K562 (cell line): Measurements from ENCODE around the gene AKR1A1. TPM values are rescaled to one million over a fixed set of nuclear protein-coding genes. Genes with fewer than 3 reads are reported as not detected.
A peak's percentile ranks its signal among the peaks of the same experiment; 100 is the strongest.

Source experiments
- ATAC-seq: fragments of 200-7000 bp; cut with Tn5 transposase; 3 replicates; pipeline ENCODE4 v1.9.1; 2020; ENCODE audit warnings: moderate library complexity
- BruUV-seq: library from RNA; stranded (reverse); fragments of 400-500 nt; replicated peaks from 2 replicates; lab custom pipeline; 2021; lab: Mats Ljungman, UMichigan
- CTCF ChIA-PET: fragments of 300-600 bp; formaldehyde crosslinking; extraction: SDS; loops from one replicate; lab custom pipeline; 2021; ENCODE audit warnings: low intra/inter-chr PET ratio; lab: Yijun Ruan, JAX
- POLR2A ChIA-PET: fragments of 300-600, 350-650 bp; sonication (Branson Sonifier 250); formaldehyde crosslinking; extraction: SDS; loops from one replicate; lab custom pipeline; 2021; ENCODE audit warnings: antibody characterized with exemption, inconsistent platforms; lab: Yijun Ruan, JAX
- DNase-seq, 4 experiments: peaks; one replicate each; pipeline versions ENCODE4 v3.0.0 to v3.0.0-alpha.2; 2011 to 2018; ENCODE audit warnings: low spot score in 3 of 4, mixed read lengths in 3 of 4; ENCODE audit errors: extremely low read depth in 1 of 4
- FAIRE-seq: peaks from 2 replicates; lab custom pipeline; 2011; peaks lifted over from hg19 to GRCh38; lab: Jason Lieb, UNC
- H2AFZ ChIP-seq: 2 replicates; pipeline ENCODE4 v1.6.0; 2011; ENCODE audit warnings: low read depth, low read length, control low read depth, inconsistent platforms
- H3K27ac ChIP-seq: fragments of 200-600 bp; 3 replicates; pipeline ENCODE4 v1.8.0; 2011; ENCODE audit warnings: low read depth, mild to moderate bottlenecking, control low read depth, inconsistent platforms, low read length, moderate library complexity, mixed read lengths; ENCODE audit errors: extremely low read depth
- H3K27me3 ChIP-seq, 2 experiments: fragments of 300-600 bp in 1 of 2; 2 replicates in 1 of 2; 3 replicates in 1 of 2; pipeline versions ENCODE4 v1.6.0 to v1.8.0; 2011; ENCODE audit warnings: inconsistent platforms in 2 of 2, low read length in 2 of 2, mild to moderate bottlenecking in 1 of 2, mixed read lengths in 1 of 2, moderate library complexity in 1 of 2; ENCODE audit not compliant: control insufficient read depth in 2 of 2, insufficient read depth in 2 of 2
- H3K36me3 ChIP-seq: fragments of 300-600 bp; 3 replicates; pipeline ENCODE4 v1.8.0; 2011; ENCODE audit warnings: mild to moderate bottlenecking, low read length, inconsistent platforms; ENCODE audit not compliant: control insufficient read depth, insufficient read depth
- H3K4me1 ChIP-seq, 2 experiments: fragments of 200-600 bp in 1 of 2; replicated peaks in 1 of 2; 2 replicates in 1 of 2; 3 replicates in 1 of 2; pipeline versions ENCODE4 v1.5.1 to v1.8.0; 2011; ENCODE audit warnings: inconsistent platforms in 2 of 2, low read length in 2 of 2, mild to moderate bottlenecking in 1 of 2, mixed read lengths in 1 of 2, moderate library complexity in 1 of 2; ENCODE audit not compliant: control insufficient read depth in 2 of 2, insufficient read depth in 2 of 2
- H3K4me2 ChIP-seq: 2 replicates; pipeline ENCODE4 v1.6.1; 2011; ENCODE audit warnings: low read length, control low read depth, inconsistent platforms, mixed read lengths; ENCODE audit not compliant: insufficient read depth
- H3K4me3 ChIP-seq: fragments of 200-600 bp; sonication (generic), shearing (Covaris generic); 2 replicates; pipeline ENCODE4 v1.5.1; 2016; ENCODE audit warnings: control low read depth, inconsistent platforms
- H3K79me2 ChIP-seq: fragments of 200-600 bp; 3 replicates; pipeline ENCODE4 v1.8.0; 2011; ENCODE audit warnings: low read length, inconsistent platforms; ENCODE audit not compliant: control insufficient read depth, insufficient read depth
- H3K9ac ChIP-seq, 2 experiments: 2 replicates each; pipeline versions ENCODE4 v1.6.0 to v1.6.1; 2011; ENCODE audit warnings: low read depth in 2 of 2, low read length in 2 of 2, control low read depth in 1 of 2, inconsistent platforms in 1 of 2, mild to moderate bottlenecking in 1 of 2, mixed read lengths in 1 of 2; ENCODE audit not compliant: insufficient read depth in 1 of 2
- H3K9me1 ChIP-seq: one replicate; pipeline ENCODE4 v1.6.0; 2011; ENCODE audit warnings: inconsistent platforms, mild to moderate bottlenecking, low read length, moderate library complexity; ENCODE audit not compliant: control insufficient read depth, insufficient read depth
- H3K9me3 ChIP-seq: replicated peaks from 2 replicates; pipeline ENCODE4 v1.5.1; 2011; ENCODE audit warnings: low read depth, low read length, inconsistent platforms; ENCODE audit not compliant: control insufficient read depth, insufficient read depth
- H4K20me1 ChIP-seq: replicated peaks from 2 replicates; pipeline ENCODE4 v1.6.1; 2011; ENCODE audit warnings: low read length, inconsistent platforms, mixed read lengths; ENCODE audit not compliant: control insufficient read depth, insufficient read depth
- ELF1 ChIP-seq: fragments of 200-800 bp; sonication (Bioruptor generic); IDR thresholded peaks from 2 replicates; pipeline ENCODE4 v1.6.1; 2016; ENCODE audit warnings: missing genetic modification characterization, missing compliant biosample characterization
- PRDM10 ChIP-seq: fragments of 450-650 bp; IDR thresholded peaks from 2 replicates; pipeline ENCODE4 v1.6.1; 2018; ENCODE audit not compliant: partially characterized antibody
- WGBS: fragments of 100-300 bp; shearing (Covaris generic); methylation state at CpG from one replicate; pipeline ENCODE4 v1.1.6; 2016; ENCODE audit warnings: low coverage, mixed read lengths; ENCODE audit not compliant: insufficient coverage; ENCODE audit errors: missing lambda C conversion rate; 5-methylcytosine and 5-hydroxymethylcytosine counted together
- in situ Hi-C: fragments of 300-500 bp; cut with MboI; formaldehyde crosslinking; loops from 4 replicates; pipeline ENCODE4 v1.15.0; 2018; ENCODE audit warnings: inconsistent platforms, mixed read lengths
- intact Hi-C: fragments of 100-400 bp; cut with micrococcal nuclease; formaldehyde crosslinking; loops from 2 replicates; pipeline ENCODE4 v1.14.2; 2022
- polyA plus RNA-seq, 8 experiments: library from polyadenylated mRNA; depleted of rRNA in 4 of 8; stranded (reverse) in 5 of 8; unstranded in 3 of 8; fragments of >200 nt; fragmentation: Nextera tagmentation in 2 of 8; fragmentation: Illumina TruSeq in 1 of 8; extraction: Ambion mirVana in 2 of 8; extraction: Trizol in 1 of 8; gene quantifications; 2 replicates each; pipeline versions ENCODE4 v1.2.1 to v1.2.3, GENCODE V29; 2011 to 2014; ENCODE audit warnings: inconsistent platforms in 1 of 8, missing spikeins in 1 of 8
- total RNA-seq, 7 experiments: library from RNA; depleted of rRNA in 6 of 7; stranded (reverse); fragments of >200 nt in 6 of 7; fragmentation: Illumina TruSeq in 2 of 7; extraction: Trizol in 2 of 7; gene quantifications; 2 replicates each; pipeline versions ENCODE4 v1.2.1 to v1.2.3, GENCODE V29; 2011 to 2021; ENCODE audit warnings: low replicate concordance in 1 of 7
- TF ChIP-seq, protein P1 (sequence below): sonication (generic); formaldehyde crosslinking; IDR thresholded peaks from 2 replicates; pipeline ENCODE4 v1.8.0; 2022; ENCODE audit warnings: mild to moderate bottlenecking, missing genetic modification reagents

The AKR1A1 gene
- total and polyA plus RNA-seq, 9 of the 15 experiments (the other 6 are each of a cell fraction or from before 2014, with no cell fraction given), result 68.6 to 211 (median 132) TPM

DNA sequence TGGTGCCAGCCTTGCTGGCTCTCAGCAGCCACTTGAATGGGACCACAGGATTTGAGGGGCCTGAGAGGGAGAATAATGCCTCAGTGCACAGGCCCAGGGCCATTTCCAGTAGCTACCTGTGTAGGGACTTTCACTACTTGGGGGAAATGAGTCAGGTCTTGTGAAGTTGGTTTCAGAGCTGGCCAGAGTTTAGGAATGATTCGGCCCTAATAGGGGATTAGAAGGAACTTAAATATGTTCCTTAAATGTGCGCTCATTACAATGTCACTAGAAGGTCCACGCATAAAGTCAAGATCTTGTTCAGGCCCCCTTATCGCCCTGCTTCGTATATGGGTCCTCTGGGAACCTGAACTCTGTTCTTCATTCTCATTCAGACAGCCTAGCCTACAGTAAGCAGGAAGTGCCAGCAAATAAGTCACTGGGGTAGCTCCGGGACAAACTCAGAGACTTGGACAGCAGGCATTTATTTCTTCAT is 5.6 kb upstream of the AKR1A1 start:
- no peaks in the 10 kb centered on the region for H3K36me3 ChIP-seq
- no peaks in the 10 kb centered on the region for H3K9me1 ChIP-seq
- WGBS, result 27% methylated on average over 6 of the region's 6 CpGs
- no peaks in the 10 kb centered on the region for H3K9me3 ChIP-seq
- H3K27ac ChIP-seq, result no peak overlapping the region
- ChIA-PET CTCF (no interaction called here), POLR2A (interaction anchor here (0.6 to 6.3 kb wide), 11 partner anchors 8 to 882 kb away, joined by 3 to 87 read pairs (median 4); partner anchors contain the start of genes NASP and PRDX1)
- no peak overlapping the region for H3K4me2 ChIP-seq
- ATAC-seq (peak; percentile 26; the same call in 1 of the 3 replicates), DNase-seq (no peak), FAIRE-seq (peak; percentile 48)
- no peak overlapping the region for H3K4me3 ChIP-seq
- peak overlapping the region in 1 of 2 experiments; percentile 38; a peak in 1 of 4 replicates for H3K9ac ChIP-seq
- peak overlapping the region; percentile 58 for H2AFZ ChIP-seq
- TF ChIP-seq PRDM10 (peak; percentile 14), ELF1 (tag) (0 out of 2 replicates have a peak, but pooled peaks have one; percentile 20)
- TF ChIP-seq, protein P1, sequence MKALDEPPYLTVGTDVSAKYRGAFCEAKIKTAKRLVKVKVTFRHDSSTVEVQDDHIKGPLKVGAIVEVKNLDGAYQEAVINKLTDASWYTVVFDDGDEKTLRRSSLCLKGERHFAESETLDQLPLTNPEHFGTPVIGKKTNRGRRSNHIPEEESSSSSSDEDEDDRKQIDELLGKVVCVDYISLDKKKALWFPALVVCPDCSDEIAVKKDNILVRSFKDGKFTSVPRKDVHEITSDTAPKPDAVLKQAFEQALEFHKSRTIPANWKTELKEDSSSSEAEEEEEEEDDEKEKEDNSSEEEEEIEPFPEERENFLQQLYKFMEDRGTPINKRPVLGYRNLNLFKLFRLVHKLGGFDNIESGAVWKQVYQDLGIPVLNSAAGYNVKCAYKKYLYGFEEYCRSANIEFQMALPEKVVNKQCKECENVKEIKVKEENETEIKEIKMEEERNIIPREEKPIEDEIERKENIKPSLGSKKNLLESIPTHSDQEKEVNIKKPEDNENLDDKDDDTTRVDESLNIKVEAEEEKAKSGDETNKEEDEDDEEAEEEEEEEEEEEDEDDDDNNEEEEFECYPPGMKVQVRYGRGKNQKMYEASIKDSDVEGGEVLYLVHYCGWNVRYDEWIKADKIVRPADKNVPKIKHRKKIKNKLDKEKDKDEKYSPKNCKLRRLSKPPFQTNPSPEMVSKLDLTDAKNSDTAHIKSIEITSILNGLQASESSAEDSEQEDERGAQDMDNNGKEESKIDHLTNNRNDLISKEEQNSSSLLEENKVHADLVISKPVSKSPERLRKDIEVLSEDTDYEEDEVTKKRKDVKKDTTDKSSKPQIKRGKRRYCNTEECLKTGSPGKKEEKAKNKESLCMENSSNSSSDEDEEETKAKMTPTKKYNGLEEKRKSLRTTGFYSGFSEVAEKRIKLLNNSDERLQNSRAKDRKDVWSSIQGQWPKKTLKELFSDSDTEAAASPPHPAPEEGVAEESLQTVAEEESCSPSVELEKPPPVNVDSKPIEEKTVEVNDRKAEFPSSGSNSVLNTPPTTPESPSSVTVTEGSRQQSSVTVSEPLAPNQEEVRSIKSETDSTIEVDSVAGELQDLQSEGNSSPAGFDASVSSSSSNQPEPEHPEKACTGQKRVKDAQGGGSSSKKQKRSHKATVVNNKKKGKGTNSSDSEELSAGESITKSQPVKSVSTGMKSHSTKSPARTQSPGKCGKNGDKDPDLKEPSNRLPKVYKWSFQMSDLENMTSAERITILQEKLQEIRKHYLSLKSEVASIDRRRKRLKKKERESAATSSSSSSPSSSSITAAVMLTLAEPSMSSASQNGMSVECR, result no peak
- no peaks in the 10 kb centered on the region for H3K27me3 ChIP-seq
- H3K79me2 ChIP-seq, result no peaks in the 10 kb centered on the region
- H3K4me1 ChIP-seq, result peaks cover 8 to 16% of the 10 kb centered on the region in 2 experiments
- in situ Hi-C loops (no loop called here), intact Hi-C loops (no loop called here)
- BruUV-seq, result no TSS peak
- no peaks in the 10 kb centered on the region for H4K20me1 ChIP-seq
